Uterus (tissue), 4 donors: ENCODE results near the gene TSPAN4. TPM values are rescaled to one million over a fixed set of nuclear protein-coding genes. Genes with fewer than 3 reads are reported as not detected.

Source experiments
- DNase-seq, 2 donors: peaks; one replicate each; pipeline ENCODE4 v3.0.0-alpha.2; 2019 to 2020
- H3K27ac ChIP-seq, 2 donors: fragments of 200-600 bp; sonication (generic); 1 replicate in 1 of 2; 2 replicates in 1 of 2; pipeline ENCODE4 v1.5.1; 2016 to 2018
- H3K27me3 ChIP-seq, 2 donors: fragments of 200-600 bp; sonication (generic); one replicate each; pipeline ENCODE4 v1.5.1; 2018 to 2019; ENCODE audit warnings: control low read depth in 1 of 2
- H3K36me3 ChIP-seq, 2 donors: fragments of 200-600 bp; sonication (generic); one replicate each; pipeline ENCODE4 v1.5.1; 2019; ENCODE audit warnings: control low read depth in 1 of 2
- H3K4me1 ChIP-seq, 2 donors: fragments of 200-600 bp; sonication (generic); one replicate each; pipeline ENCODE4 v1.5.1; 2018 to 2019; ENCODE audit warnings: control low read depth in 1 of 2
- H3K4me3 ChIP-seq, 2 donors: fragments of 200-600 bp; sonication (generic); 1 replicate in 1 of 2; 2 replicates in 1 of 2; pipeline ENCODE4 v1.5.1; 2018 to 2019; ENCODE audit warnings: mild to moderate bottlenecking in 1 of 2
- H3K9me3 ChIP-seq, 2 donors: fragments of 200-600 bp; sonication (generic); one replicate each; pipeline ENCODE4 v1.5.1; 2019; ENCODE audit warnings: control low read depth in 1 of 2
- POLR2A ChIP-seq, 2 donors: fragments of 450-650 bp; IDR thresholded peaks; one replicate each; pipeline ENCODE4 v1.6.1; 2016; ENCODE audit warnings: antibody characterized with exemption in 2 of 2, mild to moderate bottlenecking in 1 of 2, moderate library complexity in 1 of 2
- intact Hi-C: fragments of 100-400 bp; cut with DNase I; formaldehyde crosslinking; loops from one replicate; pipeline ENCODE4 v1.15.1; 2023; ENCODE audit warnings: low total_unique reads
- total RNA-seq, 4 donors: library from RNA; depleted of rRNA in 3 of 4; stranded (reverse); fragments of >200 nt in 3 of 4; gene quantifications; one replicate each; pipeline versions ENCODE4 v1.1.0 to v1.2.4, GENCODE V29; 2014 to 2023
- TF ChIP-seq, protein P1 (sequence below), 4 experiments: fragments of 200-600 bp in 2 of 4; fragments of 450-650 bp in 2 of 4; sonication (generic) in 2 of 4; IDR thresholded peaks; one replicate each; pipeline ENCODE4 v1.5.1; 2016 to 2019; ENCODE audit warnings: antibody characterized with exemption in 4 of 4, mild to moderate bottlenecking in 2 of 4, moderate library complexity in 1 of 4
- donor health status: DM: yes; HTN: yes; CAD: no.

TSPAN4 gene
- total RNA-seq, 4 donors from 2014 or later: 68.4 to 119 (median 105) TPM

DNA sequence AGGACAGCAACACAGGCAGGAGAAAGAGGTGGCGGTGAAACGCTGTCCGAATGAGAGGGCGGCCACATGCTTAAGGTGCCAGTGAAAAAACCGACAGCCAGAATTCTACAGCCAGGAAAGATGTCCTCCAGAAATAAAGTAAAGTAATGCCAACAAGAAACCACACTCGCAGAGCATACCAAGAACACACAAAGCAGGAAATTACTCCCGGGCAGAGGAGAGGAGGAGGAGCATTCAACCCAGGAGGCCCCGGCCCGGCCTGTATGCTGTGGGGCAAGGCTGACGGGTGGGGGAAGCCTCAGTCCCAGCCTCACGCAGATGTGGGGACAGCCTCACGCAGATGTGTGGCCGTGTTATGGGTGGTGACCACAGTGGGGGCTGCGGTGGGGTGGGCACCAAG is 39.9 kb downstream of the TSPAN4 start:
- TF ChIP-seq, protein P1, sequence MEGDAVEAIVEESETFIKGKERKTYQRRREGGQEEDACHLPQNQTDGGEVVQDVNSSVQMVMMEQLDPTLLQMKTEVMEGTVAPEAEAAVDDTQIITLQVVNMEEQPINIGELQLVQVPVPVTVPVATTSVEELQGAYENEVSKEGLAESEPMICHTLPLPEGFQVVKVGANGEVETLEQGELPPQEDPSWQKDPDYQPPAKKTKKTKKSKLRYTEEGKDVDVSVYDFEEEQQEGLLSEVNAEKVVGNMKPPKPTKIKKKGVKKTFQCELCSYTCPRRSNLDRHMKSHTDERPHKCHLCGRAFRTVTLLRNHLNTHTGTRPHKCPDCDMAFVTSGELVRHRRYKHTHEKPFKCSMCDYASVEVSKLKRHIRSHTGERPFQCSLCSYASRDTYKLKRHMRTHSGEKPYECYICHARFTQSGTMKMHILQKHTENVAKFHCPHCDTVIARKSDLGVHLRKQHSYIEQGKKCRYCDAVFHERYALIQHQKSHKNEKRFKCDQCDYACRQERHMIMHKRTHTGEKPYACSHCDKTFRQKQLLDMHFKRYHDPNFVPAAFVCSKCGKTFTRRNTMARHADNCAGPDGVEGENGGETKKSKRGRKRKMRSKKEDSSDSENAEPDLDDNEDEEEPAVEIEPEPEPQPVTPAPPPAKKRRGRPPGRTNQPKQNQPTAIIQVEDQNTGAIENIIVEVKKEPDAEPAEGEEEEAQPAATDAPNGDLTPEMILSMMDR (IDR thresholded peaks at IDR 0.05): no peak
- TF ChIP-seq POLR2A (IDR thresholded peaks at IDR 0.05): no peak
- Histone ChIP-seq H3K4me3 (no peak overlapping the region), H3K4me1 (no peaks in the 10 kb centered on the region), H3K27ac (no peak overlapping the region), H3K36me3 (no peaks in the 10 kb centered on the region), H3K27me3 (no peaks in the 10 kb centered on the region), H3K9me3 (no peaks in the 10 kb centered on the region)
- intact Hi-C loops: no loop called here
- no peak for DNase-seq

DNA sequence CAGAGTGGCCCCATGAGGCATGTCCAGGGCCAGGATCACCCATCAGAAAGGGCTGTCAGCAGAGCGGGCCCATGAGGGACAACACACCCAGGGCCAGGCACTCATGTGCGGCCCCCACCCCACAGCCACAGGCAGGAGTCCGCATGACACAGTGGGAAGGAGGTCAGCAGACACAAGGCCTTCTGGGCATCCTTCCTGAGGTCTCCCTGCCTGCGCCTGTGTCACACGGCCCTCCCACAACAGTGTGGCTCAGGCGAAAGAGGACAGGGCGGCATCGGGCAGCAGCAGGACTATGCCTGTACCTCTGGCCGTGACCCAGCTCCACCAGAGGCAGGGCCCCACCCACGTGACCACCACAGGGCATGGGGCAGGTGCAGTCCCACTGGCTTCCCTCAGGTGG is 40.9 kb downstream of the TSPAN4 start:
- DNase-seq: no peak
- intact Hi-C loops: no loop called here
- Histone ChIP-seq H3K27me3 (no peaks in the 10 kb centered on the region), H3K36me3 (no peaks in the 10 kb centered on the region), H3K4me3 (no peak overlapping the region), H3K4me1 (no peaks in the 10 kb centered on the region), H3K9me3 (no peaks in the 10 kb centered on the region), H3K27ac (no peak overlapping the region)
- no peak for TF ChIP-seq POLR2A (IDR thresholded peaks at IDR 0.05)
- TF ChIP-seq, protein P1 (IDR thresholded peaks at IDR 0.05): no peak

DNA sequence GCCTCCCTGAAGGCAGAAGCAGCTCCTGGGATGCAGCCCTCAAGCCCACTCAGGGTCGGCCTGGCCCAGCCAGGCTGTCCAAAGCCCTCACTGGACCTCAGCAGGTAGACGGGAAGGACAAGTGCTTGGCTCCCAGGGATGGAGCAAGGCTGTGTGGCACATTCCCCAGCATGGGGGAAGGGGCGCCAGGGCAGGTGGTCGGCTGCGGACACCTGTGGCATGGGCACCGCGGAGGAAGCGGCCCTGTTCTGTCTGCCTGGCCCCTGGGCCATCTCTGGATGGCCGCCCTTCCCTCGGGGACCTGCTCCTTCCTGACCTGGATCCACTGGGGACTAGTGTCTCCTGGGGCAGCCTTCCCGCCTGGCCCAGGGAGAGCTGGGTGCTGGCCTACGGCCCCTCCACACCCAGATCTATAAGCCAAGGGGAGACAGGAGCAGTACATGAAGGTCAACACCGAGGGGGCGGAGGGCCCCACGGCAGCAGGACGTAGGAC is 42.0 kb downstream of the TSPAN4 start:
- Histone ChIP-seq H3K27ac (no peak overlapping the region), H3K4me1 (no peaks in the 10 kb centered on the region), H3K9me3 (no peaks in the 10 kb centered on the region), H3K4me3 (no peak overlapping the region), H3K27me3 (no peaks in the 10 kb centered on the region), H3K36me3 (no peaks in the 10 kb centered on the region)
- TF ChIP-seq POLR2A (IDR thresholded peaks at IDR 0.05): no peak
- TF ChIP-seq, protein P1 (IDR thresholded peaks at IDR 0.05): no peak
- intact Hi-C loops: no loop called here
- no peak for DNase-seq

DNA sequence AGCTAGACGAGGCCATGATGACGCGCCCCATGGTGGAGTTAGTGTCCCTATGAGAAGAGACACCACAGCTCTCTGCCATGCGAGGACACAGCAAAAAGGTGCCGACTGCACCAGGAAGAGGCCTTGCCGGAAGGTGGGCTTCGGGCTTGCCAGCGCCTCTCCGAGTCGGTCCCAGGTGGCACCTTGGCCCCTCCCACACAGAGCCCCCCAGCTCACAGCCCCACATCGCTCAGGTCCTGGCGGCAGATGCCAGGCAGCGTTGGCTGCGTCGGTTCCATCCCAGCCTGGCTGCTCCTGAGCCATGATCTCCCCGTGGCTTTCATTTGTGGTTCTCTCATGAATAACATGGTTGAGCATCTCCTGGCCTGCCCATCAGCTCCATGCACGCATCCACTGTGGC is 43.9 kb downstream of the TSPAN4 start:
- TF ChIP-seq, protein P1 (IDR thresholded peaks at IDR 0.05): no peak
- TF ChIP-seq POLR2A (IDR thresholded peaks at IDR 0.05): no peak
- no peak overlapping the region for H3K4me3 ChIP-seq
- no peaks in the 10 kb centered on the region for H3K27me3 ChIP-seq
- intact Hi-C loops: no loop called here
- no peaks in the 10 kb centered on the region for H3K9me3 ChIP-seq
- no peaks in the 10 kb centered on the region for H3K36me3 ChIP-seq
- no peak overlapping the region for H3K27ac ChIP-seq
- no peak for DNase-seq
- no peaks in the 10 kb centered on the region for H3K4me1 ChIP-seq

GRCh38 chr11:887589-887988 is 44.9 kb downstream of the TSPAN4 start:
- no peak overlapping the region for H3K4me3 ChIP-seq
- DNase-seq: no peak
- H3K36me3 ChIP-seq: no peaks in the 10 kb centered on the region
- no peaks in the 10 kb centered on the region for H3K9me3 ChIP-seq
- intact Hi-C loops: no loop called here
- H3K27me3 ChIP-seq: no peaks in the 10 kb centered on the region
- H3K4me1 ChIP-seq: no peaks in the 10 kb centered on the region
- no peak overlapping the region for H3K27ac ChIP-seq
- TF ChIP-seq, protein P1 (IDR thresholded peaks at IDR 0.05): no peak
- no peak for TF ChIP-seq POLR2A (IDR thresholded peaks at IDR 0.05)
